Activated T-cell treated with anti-CD3 and anti-CD28 coated beads for 1 hour (primary cell): ENCODE measurements around the gene CES2.

Source experiments
- DNase-seq: peaks from one replicate; pipeline ENCODE4 v3.0.0-alpha.2; 2020; ENCODE audit warnings: low read depth

The CES2 gene

GRCh38 chr16:66903544-66904427 lies 31.5 kb upstream of the CES2 start:
- DNase-seq = no peak

- no peak for DNase-seq
Measured at GRCh38 chr16:66904428-66904845, 30.9 kb upstream of the CES2 start.

GRCh38 chr16:66904846-66905632 lies 30.3 kb upstream of the CES2 start:
- DNase-seq = no peak

- peak; percentile 20 for DNase-seq
Measured at GRCh38 chr16:66905633-66906539, 29.4 kb upstream of the CES2 start.

- DNase-seq = no peak
Measured at GRCh38 chr16:66906916-66907836, 28.1 kb upstream of the CES2 start.

GRCh38 chr16:66908116-66908515 lies 27.2 kb upstream of the CES2 start:
- no peak for DNase-seq

GRCh38 chr16:66908762-66909559 lies 26.4 kb upstream of the CES2 start:
- DNase-seq = no peak

- DNase-seq = no peak
Measured at GRCh38 chr16:66910175-66910940, 25.0 kb upstream of the CES2 start.

- DNase-seq = no peak
Measured at GRCh38 chr16:66911112-66911511, 24.2 kb upstream of the CES2 start.

GRCh38 chr16:66911801-66912200 lies 23.5 kb upstream of the CES2 start:
- DNase-seq = no peak

- no peak for DNase-seq
Measured at GRCh38 chr16:66913081-66913480, 22.2 kb upstream of the CES2 start.

- DNase-seq = no peak
Measured at GRCh38 chr16:66913711-66914110, 21.6 kb upstream of the CES2 start.

- no peak for DNase-seq
Measured at GRCh38 chr16:66914541-66914940, 20.8 kb upstream of the CES2 start.

GRCh38 chr16:66915041-66915440 lies 20.3 kb upstream of the CES2 start:
- DNase-seq = no peak

GRCh38 chr16:66916518-66916917 lies 18.8 kb upstream of the CES2 start:
- DNase-seq = no peak

GRCh38 chr16:66917741-66918140 lies 17.6 kb upstream of the CES2 start:
- DNase-seq = no peak

- no peak for DNase-seq
Measured at GRCh38 chr16:66918355-66918754, 17.0 kb upstream of the CES2 start.

- no peak for DNase-seq
Measured at GRCh38 chr16:66918803-66919568, 16.3 kb upstream of the CES2 start, which contains the start of gene CDH16. Gene CDH16, minus strand, starts transcription at chr16:66918885. Its CDS starts 820 bp downstream, at chr16:66918065.
